PC-9 (cell line): ENCODE results near the gene G2E3. TPM values are rescaled to one million over a fixed set of nuclear protein-coding genes. Genes with fewer than 3 reads are reported as not detected.

Source experiments
- BruUV-seq: library from RNA; stranded (reverse); fragments of 400-500 nt; replicated peaks from 2 replicates; lab custom pipeline; 2021; lab: Mats Ljungman, UMichigan
- CTCF ChIA-PET: fragments of 300-600 bp; sonication (Branson Sonifier 250); formaldehyde crosslinking; loops from one replicate; lab custom pipeline; 2022; ENCODE audit warnings: antibody characterized with exemption; lab: Charles Lee
- POLR2A ChIA-PET: fragments of 300-600 bp; sonication (Branson Sonifier 250); formaldehyde crosslinking; loops from one replicate; lab custom pipeline; 2022; ENCODE audit warnings: antibody characterized with exemption; ENCODE audit not compliant: unreplicated experiment; lab: Charles Lee
- DNase-seq, 2 experiments: peaks; one replicate each; pipeline versions ENCODE4 v3.0.0 to v3.0.0-alpha.2; 2015 to 2022; ENCODE audit warnings: mixed read lengths in 1 of 2
- H2AFZ ChIP-seq: fragments of 200-600 bp; sonication (generic); 2 replicates; pipeline ENCODE4 v1.8.1; 2017; ENCODE audit warnings: antibody characterized with exemption
- H3F3A ChIP-seq: fragments of 200-600 bp; sonication (generic); 2 replicates; pipeline ENCODE4 v1.8.1; 2017; ENCODE audit warnings: antibody characterized with exemption, mild to moderate bottlenecking, low read depth; ENCODE audit not compliant: insufficient read depth
- H3K27ac ChIP-seq: fragments of 200-600 bp; sonication (generic); 2 replicates; pipeline ENCODE4 v1.6.1; 2016; ENCODE audit warnings: mixed run types
- H3K27me3 ChIP-seq: fragments of 200-600 bp; sonication (generic); 2 replicates; pipeline ENCODE4 v1.6.1; 2016; ENCODE audit warnings: low read depth, mixed run types; ENCODE audit not compliant: insufficient read depth
- H3K36me3 ChIP-seq: fragments of 200-600 bp; sonication (generic); 2 replicates; pipeline ENCODE4 v1.6.1; 2016; ENCODE audit warnings: low read depth, mixed run types
- H3K4me1 ChIP-seq: fragments of 200-600 bp; sonication (generic); replicated peaks from 2 replicates; pipeline ENCODE4 v1.6.1; 2016; ENCODE audit warnings: mixed run types; ENCODE audit not compliant: insufficient read depth
- H3K4me2 ChIP-seq: fragments of 200-600 bp; sonication (generic); 2 replicates; pipeline ENCODE4 v1.6.1; 2017; ENCODE audit warnings: mixed run types
- H3K4me3 ChIP-seq: fragments of 200-600 bp; sonication (generic); 2 replicates; pipeline ENCODE4 v1.6.1; 2016; ENCODE audit warnings: mixed run types
- H3K79me2 ChIP-seq: fragments of 200-600 bp; sonication (generic); 2 replicates; pipeline ENCODE4 v1.6.1; 2017; ENCODE audit warnings: low read depth, mixed run types
- H3K9me2 ChIP-seq: fragments of 200-600 bp; sonication (generic); 2 replicates; pipeline ENCODE4 v1.8.1; 2017; ENCODE audit warnings: mild to moderate bottlenecking; ENCODE audit not compliant: insufficient read depth
- H3K9me3 ChIP-seq: fragments of 200-600 bp; sonication (generic); 2 replicates; pipeline ENCODE4 v1.8.1; 2016; ENCODE audit warnings: low read depth; ENCODE audit not compliant: insufficient read depth
- H4K20me1 ChIP-seq: fragments of 200-600 bp; sonication (generic); 2 replicates; pipeline ENCODE4 v1.8.1; 2017; ENCODE audit not compliant: insufficient read depth
- CTCF ChIP-seq: fragments of 200-600 bp; sonication (generic); conservative IDR thresholded peaks from 2 replicates; pipeline ENCODE4 v1.6.1; 2017; ENCODE audit warnings: mixed run types, antibody characterized with exemption, mild to moderate bottlenecking, moderate library complexity
- EZH2 ChIP-seq: fragments of 200-600 bp; sonication (generic); IDR thresholded peaks from 2 replicates; pipeline ENCODE4 v1.8.0; 2017; ENCODE audit warnings: antibody characterized with exemption, low read depth
- intact Hi-C: fragments of 100-400 bp; cut with micrococcal nuclease; formaldehyde crosslinking; loops from one replicate; pipeline ENCODE4 v1.10.0; 2022; ENCODE audit not compliant: unreplicated experiment
- total RNA-seq: library from RNA; stranded (reverse); gene quantifications from 2 replicates; pipeline ENCODE4 v1.2.3, GENCODE V29; 2021

Gene G2E3
- total RNA-seq, 1 experiment from 2014 or later: 28.0 TPM

DNA sequence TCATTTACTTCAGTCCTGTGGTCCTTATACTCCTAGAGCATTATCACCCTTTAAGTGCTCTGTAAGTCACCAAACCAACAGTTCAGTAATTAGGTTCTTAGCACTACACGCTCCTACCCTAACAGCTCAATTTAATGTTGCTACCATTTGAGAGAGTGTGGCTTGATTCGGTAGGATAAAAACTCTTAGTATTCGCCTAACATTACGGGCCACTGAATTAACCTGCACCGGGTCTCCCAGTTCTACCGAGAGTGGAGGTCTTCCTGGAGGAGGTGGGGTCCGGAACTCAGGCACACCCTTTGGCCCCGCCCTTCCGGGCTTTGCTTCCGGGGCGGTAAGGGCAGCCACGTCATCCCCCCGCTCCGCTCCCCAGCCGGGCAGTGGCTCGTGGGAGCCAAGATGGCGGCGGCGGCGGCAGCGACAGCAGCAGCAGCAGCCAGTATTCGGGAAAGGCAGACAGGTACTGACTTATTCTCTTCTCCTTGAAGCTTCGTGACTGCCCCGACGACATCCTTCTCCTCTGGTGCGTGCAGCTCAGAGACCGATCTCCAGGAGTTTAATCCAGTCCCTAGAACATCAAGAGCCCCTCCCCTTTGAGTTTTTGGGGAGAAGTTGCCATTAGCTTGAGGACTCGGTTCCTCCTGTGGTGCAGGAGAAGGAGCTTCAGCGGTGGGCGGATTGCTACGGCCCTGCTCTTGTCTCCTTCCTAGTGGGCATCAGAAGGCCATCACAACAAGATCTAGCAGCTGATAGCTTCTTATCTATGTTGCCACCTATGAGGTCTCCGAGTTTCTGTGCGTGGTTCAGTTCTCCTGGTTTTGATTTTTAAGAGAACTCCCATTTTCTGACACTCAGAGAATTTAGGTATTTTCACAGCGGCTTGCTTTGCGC lies 63.2 kb downstream of the G2E3 start, which contains the start of gene SCFD1:
TSS of gene SCFD1 (plus strand) at position 380 of the 891 bp plus-strand sequence. CDS start at position 400, 20 bp downstream.
- Histone ChIP-seq H3K4me1 (peaks cover 11% of the 10 kb centered on the region), H2AFZ (peak within 1 kb of the TSS; percentile 88), H3K36me3 (no peaks in the 10 kb centered on the region; the same call in 1 of the 2 replicates), H3K27me3 (no peaks in the 10 kb centered on the region), H3K79me2 (peaks cover 47% of the 10 kb centered on the region), H3K9me2 (no peaks in the 10 kb centered on the region), H3K9me3 (no peaks in the 10 kb centered on the region), H3K4me3 (peak within 1 kb of the TSS; percentile 82), H4K20me1 (no peaks in the 10 kb centered on the region), H3F3A (peaks cover 6% of the 10 kb centered on the region), H3K27ac (peak within 1 kb of the TSS; percentile 91), H3K4me2 (peak within 1 kb of the TSS; percentile 93)
- ChIA-PET CTCF (no interaction called here), POLR2A (interaction anchor here (0.6 kb wide), 2 partner anchors 642 to 1727 kb away, joined by 3 read pairs; no protein-coding TSS in a partner anchor)
- BruUV-seq: TSS peak; percentile 97
- no peak for TF ChIP-seq CTCF
- TF ChIP-seq EZH2: no peak
- peak; percentile 75 to 85 for DNase-seq
- intact Hi-C loops: no loop called here

- Histone ChIP-seq H3F3A (peaks cover 8% of the 10 kb centered on the region), H2AFZ (no peak overlapping the region), H3K4me2 (peak overlapping the region; percentile 93), H3K79me2 (peaks cover 54% of the 10 kb centered on the region), H3K27ac (no peak overlapping the region), H3K36me3 (peaks cover under 1% of the 10 kb centered on the region; the same call in 1 of the 2 replicates), H4K20me1 (no peaks in the 10 kb centered on the region), H3K9me2 (no peaks in the 10 kb centered on the region), H3K4me1 (peaks cover 12% of the 10 kb centered on the region), H3K27me3 (no peaks in the 10 kb centered on the region), H3K4me3 (peak overlapping the region; percentile 82), H3K9me3 (no peaks in the 10 kb centered on the region)
- no peak for TF ChIP-seq CTCF
- no peak for TF ChIP-seq EZH2
- intact Hi-C loops: no loop called here
- no TSS peak for BruUV-seq
- POLR2A ChIA-PET: no interaction called here
- CTCF ChIA-PET: no interaction called here
- no peak for DNase-seq
Observed at GRCh38 chr14:30623412-30624131, 64.6 kb downstream of the G2E3 start.

DNA sequence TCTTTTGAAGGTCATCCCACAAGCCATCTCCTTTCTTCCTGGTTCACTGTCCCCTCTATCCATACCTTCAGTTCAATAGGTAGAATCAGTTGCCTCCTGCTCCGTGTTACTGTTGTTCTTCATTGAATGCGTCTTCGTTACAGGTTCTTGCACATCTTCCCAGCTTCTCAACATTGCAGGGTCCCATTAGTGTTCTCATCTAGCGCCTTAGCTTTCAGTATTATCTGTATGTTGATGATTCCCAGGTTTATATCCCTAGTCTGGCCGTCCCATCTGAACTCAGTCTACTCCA lies 65.1 kb downstream of the G2E3 start:
- no peaks in the 10 kb centered on the region for H3K27me3 ChIP-seq
- CTCF ChIA-PET: no interaction called here

More for the DNA sequence above, 65.1 kb downstream of the G2E3 start:
- no peaks in the 10 kb centered on the region for H3K9me3 ChIP-seq
- H3F3A ChIP-seq: peaks cover 13% of the 10 kb centered on the region
- peak overlapping the region; percentile 93; the same call in 1 of the 2 replicates for H3K4me2 ChIP-seq
- H3K27ac ChIP-seq: no peak overlapping the region
- peaks cover 58% of the 10 kb centered on the region for H3K79me2 ChIP-seq
- no peaks in the 10 kb centered on the region for H4K20me1 ChIP-seq
- BruUV-seq: no TSS peak
- no peak overlapping the region for H3K4me3 ChIP-seq
- intact Hi-C loops: no loop called here
- no peak for DNase-seq
- TF ChIP-seq EZH2 (no peak), CTCF (no peak)
- H2AFZ ChIP-seq: no peak overlapping the region
- H3K4me1 ChIP-seq: peaks cover 17% of the 10 kb centered on the region
- POLR2A ChIA-PET: no interaction called here
- H3K9me2 ChIP-seq: no peaks in the 10 kb centered on the region
- H3K36me3 ChIP-seq: peaks cover 6% of the 10 kb centered on the region
